Adrenal gland (tissue), 12 donors: ENCODE results near the gene TTLL10. TPM values are rescaled to one million over a fixed set of nuclear protein-coding genes. Genes with fewer than 3 reads are reported as not detected.
"Not testable (repeated sequence)": the region's sequence is repeated elsewhere in the genome, so short reads cannot be mapped to it uniquely, and the experiment has no call there.

Source experiments
- DNase-seq, 7 donors: peaks; one replicate each; pipeline ENCODE4 v3.0.0-alpha.2; 2019 to 2020
- H3K27ac ChIP-seq, 5 donors: fragments of 200-600 bp; sonication (generic) in 4 of 5; 1 replicate in 3 of 5; 2 replicates in 2 of 5; pipeline versions ENCODE4 v1.5.1 to v1.8.0; 2016 to 2020; ENCODE audit warnings: mild to moderate bottlenecking in 1 of 5
- H3K27me3 ChIP-seq: fragments of 200-600 bp; 2 replicates; pipeline ENCODE4 v1.8.0; 2021
- H3K36me3 ChIP-seq, 2 donors: fragments of 200-600 bp; replicated peaks in 1 of 2; 1 replicate in 1 of 2; 2 replicates in 1 of 2; pipeline versions ENCODE4 v1.5.1 to v1.8.0; 2018 to 2022
- H3K4me1 ChIP-seq, 2 donors: fragments of 200-600 bp; replicated peaks in 1 of 2; 1 replicate in 1 of 2; 2 replicates in 1 of 2; pipeline versions ENCODE4 v1.5.1 to v1.8.0; 2018 to 2021
- H3K4me3 ChIP-seq, 4 donors: fragments of 200-600 bp; sonication (generic) in 3 of 4; one replicate each; pipeline ENCODE4 v1.5.1; 2016 to 2018
- H3K9me3 ChIP-seq, 3 donors: fragments of 200-600 bp; sonication (generic) in 1 of 3; replicated peaks in 1 of 3; 1 replicate in 2 of 3; 2 replicates in 1 of 3; pipeline versions ENCODE4 v1.5.1 to v1.8.0; 2016 to 2021
- POLR2A ChIP-seq, 2 donors: fragments of 450-650 bp; IDR thresholded peaks; one replicate each; pipeline ENCODE4 v1.6.1; 2017; ENCODE audit warnings: antibody characterized with exemption in 2 of 2, mild to moderate bottlenecking in 2 of 2, moderate library complexity in 1 of 2
- WGBS, 4 donors: extraction: QIAGEN DNeasy Blood & Tissue Kit in 2 of 4; methylation state at CpG; one replicate each; pipeline versions ENCODE4 v1.1.5 to v1.1.7; 2013 to 2017; 5-methylcytosine and 5-hydroxymethylcytosine counted together
- intact Hi-C, 2 donors: fragments of 100-400 bp; cut with DNase I; formaldehyde crosslinking; loops; one replicate each; pipeline versions ENCODE4 v1.14.1 to v1.15.0; 2022 to 2023
- polyA plus RNA-seq, 3 donors: library from polyadenylated mRNA; stranded (reverse); fragments of 200-250 nt in 2 of 3; fragments of 350-450 nt in 1 of 3; fragmentation: Illumina TruSeq in 1 of 3; extraction: RNeasy Lipid Tissue Mini Kit (QIAGEN cat#74804) in 1 of 3; gene quantifications; one replicate each; pipeline ENCODE4 v1.2.3, GENCODE V29; 2013 to 2014
- total RNA-seq, 9 donors: library from RNA; depleted of rRNA in 4 of 9; stranded (reverse); fragments of >200 nt in 4 of 9; fragments of 120-200 nt in 1 of 9; fragmentation: NEBNext Ultra II Directional in 1 of 9; extraction: Animal tissue kit (Norgen Biotek cat#: 25700) in 1 of 9; gene quantifications; one replicate each; pipeline versions ENCODE4 v1.1.0 to v1.2.4, GENCODE V29; 2013 to 2023
- TF ChIP-seq, protein P1 (sequence below), 6 experiments: fragments of 450-650 bp in 4 of 6; fragments of 200-600 bp in 2 of 6; sonication (generic) in 1 of 6; IDR thresholded peaks; 1 replicate in 5 of 6; 2 replicates in 1 of 6; pipeline versions ENCODE4 v1.5.1 to v1.8.0; 2016 to 2021; ENCODE audit warnings: antibody characterized with exemption in 6 of 6, mild to moderate bottlenecking in 2 of 6, moderate library complexity in 1 of 6
- donor health status: healthy with polysubstance abuse.
- donor health status: Bipolar disorder and iron deficiency.
- donor health status: DM: yes; HTN: yes; CAD: no.
- donor health status: DM: no; HTN: no; CAD: no.
- donor health status: DM: no; HTN: no; CAD: no.
- donor health status: DM: yes; HTN: yes; CAD: no.

Gene TTLL10
- total and polyA plus RNA-seq, 12 donors: 0.32 to 0.44 TPM; not detected in 10

DNA sequence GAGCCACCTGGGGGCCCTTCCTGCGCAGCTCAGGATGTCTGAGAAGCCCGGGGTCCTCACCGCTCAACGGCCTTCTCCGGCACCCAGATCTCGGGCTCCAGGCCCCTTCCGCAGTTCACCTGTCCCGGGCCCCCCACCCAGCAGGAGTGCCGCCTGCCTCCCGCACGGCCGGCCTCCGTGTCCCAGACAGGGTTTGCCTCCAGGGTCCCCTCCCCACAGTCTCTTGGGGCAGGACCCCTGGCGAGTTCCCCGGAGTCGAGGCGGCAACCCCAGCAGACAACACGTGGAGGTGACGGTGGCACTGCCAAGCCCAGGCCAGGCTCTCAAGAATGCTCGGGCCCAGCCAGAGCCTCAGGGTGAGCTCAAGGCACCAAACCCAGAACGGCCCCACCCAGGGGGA lies 22.4 kb upstream of the TTLL10 start:
- H3K4me1 ChIP-seq: no peaks in the 10 kb centered on the region
- no peaks in the 10 kb centered on the region for H3K27me3 ChIP-seq
- intact Hi-C loops: no loop called here
- H3K4me3 ChIP-seq: no peak overlapping the region
- no peaks in the 10 kb centered on the region for H3K9me3 ChIP-seq
- H3K36me3 ChIP-seq: no peaks in the 10 kb centered on the region
- TF ChIP-seq POLR2A (IDR thresholded peaks at IDR 0.05): no peak
- TF ChIP-seq, protein P1, sequence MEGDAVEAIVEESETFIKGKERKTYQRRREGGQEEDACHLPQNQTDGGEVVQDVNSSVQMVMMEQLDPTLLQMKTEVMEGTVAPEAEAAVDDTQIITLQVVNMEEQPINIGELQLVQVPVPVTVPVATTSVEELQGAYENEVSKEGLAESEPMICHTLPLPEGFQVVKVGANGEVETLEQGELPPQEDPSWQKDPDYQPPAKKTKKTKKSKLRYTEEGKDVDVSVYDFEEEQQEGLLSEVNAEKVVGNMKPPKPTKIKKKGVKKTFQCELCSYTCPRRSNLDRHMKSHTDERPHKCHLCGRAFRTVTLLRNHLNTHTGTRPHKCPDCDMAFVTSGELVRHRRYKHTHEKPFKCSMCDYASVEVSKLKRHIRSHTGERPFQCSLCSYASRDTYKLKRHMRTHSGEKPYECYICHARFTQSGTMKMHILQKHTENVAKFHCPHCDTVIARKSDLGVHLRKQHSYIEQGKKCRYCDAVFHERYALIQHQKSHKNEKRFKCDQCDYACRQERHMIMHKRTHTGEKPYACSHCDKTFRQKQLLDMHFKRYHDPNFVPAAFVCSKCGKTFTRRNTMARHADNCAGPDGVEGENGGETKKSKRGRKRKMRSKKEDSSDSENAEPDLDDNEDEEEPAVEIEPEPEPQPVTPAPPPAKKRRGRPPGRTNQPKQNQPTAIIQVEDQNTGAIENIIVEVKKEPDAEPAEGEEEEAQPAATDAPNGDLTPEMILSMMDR (IDR thresholded peaks at IDR 0.05): no peak
- no peak overlapping the region for H3K27ac ChIP-seq
- DNase-seq: no peak
- 83 to 93% (median 92%) methylated on average over 1 to 21 of the region's 21 CpGs for WGBS, 4 donors

GRCh38 chr1:1152431-1152830 lies 21.2 kb upstream of the TTLL10 start:
- intact Hi-C loops, H3K9me3 ChIP-seq, H3K36me3 ChIP-seq, H3K27ac ChIP-seq, DNase-seq, H3K4me3 ChIP-seq, H3K27me3 ChIP-seq, H3K4me1 ChIP-seq: not testable (repeated sequence)
- 81 to 88% (median 86%) methylated on average over 13 of the region's 13 CpGs for WGBS, 4 donors

DNA sequence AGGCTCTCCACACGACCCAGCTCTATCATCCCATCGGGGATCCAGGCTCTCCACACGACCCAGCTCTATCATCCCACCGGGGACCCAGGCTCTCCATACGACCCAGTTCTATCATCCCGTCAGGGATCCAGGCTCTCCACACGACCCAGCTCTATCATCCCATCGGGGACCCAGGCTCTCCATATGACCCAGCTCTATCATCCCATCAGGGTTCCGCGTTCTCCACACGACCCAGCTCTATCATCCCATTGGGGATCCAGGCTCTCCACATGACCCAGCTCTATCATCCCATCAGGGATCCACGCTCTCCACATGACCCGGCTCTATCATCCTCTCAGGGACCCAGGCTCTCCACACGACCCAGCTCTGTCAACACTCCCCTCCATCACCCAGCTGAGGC lies 20.5 kb upstream of the TTLL10 start:
- H3K4me3 ChIP-seq, H3K9me3 ChIP-seq, H3K36me3 ChIP-seq, H3K4me1 ChIP-seq, intact Hi-C loops, H3K27me3 ChIP-seq, DNase-seq, H3K27ac ChIP-seq: not testable (repeated sequence)
- 80 to 89% (median 86%) methylated on average over 14 of the region's 14 CpGs for WGBS, 4 donors

DNA sequence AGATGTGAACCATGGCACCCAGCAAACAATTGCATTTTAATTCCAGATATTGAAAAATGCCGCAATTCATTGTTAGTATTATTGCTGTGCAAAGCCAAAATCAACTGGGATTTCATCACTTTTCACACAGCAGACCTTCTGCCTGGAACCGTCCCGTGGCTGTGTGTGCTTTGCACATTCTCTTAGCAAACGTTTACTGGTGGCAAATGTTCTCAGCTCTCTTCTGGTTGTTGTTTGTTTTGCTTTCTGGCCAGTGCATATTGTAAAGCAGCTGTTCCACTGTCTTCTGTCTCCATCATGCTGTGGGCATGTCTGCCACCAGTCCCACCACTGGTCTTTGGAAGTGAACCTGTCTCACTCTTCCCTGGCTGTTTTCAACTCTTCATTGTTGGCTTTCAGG lies 19.8 kb upstream of the TTLL10 start:
- 57 to 76% (median 69%) methylated on average over 4 of the region's 4 CpGs for whole genome bisulfite sequencing, 4 donors
- Histone ChIP-seq H3K27me3 (no peaks in the 10 kb centered on the region), H3K27ac (no peak overlapping the region), H3K36me3 (no peaks in the 10 kb centered on the region), H3K9me3 (no peaks in the 10 kb centered on the region), H3K4me3 (no peak overlapping the region), H3K4me1 (peaks cover 8 to 13% of the 10 kb centered on the region in 2 donors)
- DNase-seq: no peak
- TF ChIP-seq, protein P1 (IDR thresholded peaks at IDR 0.05): no peak
- no peak for TF ChIP-seq POLR2A (IDR thresholded peaks at IDR 0.05)
- intact Hi-C loops: no loop called here

DNA sequence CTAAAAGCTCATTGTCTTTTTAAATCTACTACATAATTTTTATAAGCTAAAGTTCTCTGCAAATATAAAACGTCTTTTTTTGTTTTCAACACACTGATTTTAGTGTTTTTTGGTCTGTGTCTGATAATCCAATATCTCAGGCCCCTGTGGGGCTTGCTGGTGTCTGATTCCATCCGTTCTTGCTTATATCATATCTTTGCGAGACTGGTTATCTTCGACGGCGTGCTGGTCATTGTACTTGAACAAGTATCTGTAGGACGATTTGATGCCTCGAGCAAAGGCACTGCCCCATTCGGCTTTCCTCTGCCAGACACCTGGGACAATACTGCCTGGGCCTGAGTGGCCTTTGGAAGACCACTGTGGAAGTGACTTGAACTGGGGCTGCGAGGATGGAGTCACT lies 18.4 kb upstream of the TTLL10 start:
- Histone ChIP-seq H3K36me3 (no peaks in the 10 kb centered on the region), H3K27me3 (no peaks in the 10 kb centered on the region), H3K4me1 (peaks cover 8 to 13% of the 10 kb centered on the region in 2 donors), H3K27ac (no peak overlapping the region), H3K9me3 (no peaks in the 10 kb centered on the region), H3K4me3 (no peak overlapping the region)
- no peak for TF ChIP-seq POLR2A (IDR thresholded peaks at IDR 0.05)
- TF ChIP-seq, protein P1 (IDR thresholded peaks at IDR 0.05): no peak
- intact Hi-C loops: no loop called here
- WGBS, 4 donors: 81 to 84% (median 83%) methylated on average over 10 of the region's 10 CpGs
- no peak for DNase-seq
